HG02943 (cell line): ENCODE results near the gene RHOF.
"Not testable (repeated sequence)": the region's sequence is repeated elsewhere in the genome, so short reads cannot be mapped to it uniquely, and the experiment has no call there.

Experiments
- ATAC-seq: cut with Tn5 transposase; IDR thresholded peaks from one replicate; pipeline ENCODE4 v1.9.1; 2021; ENCODE audit warnings: mild to moderate bottlenecking, low read depth, moderate library complexity; ENCODE audit not compliant: unreplicated experiment

RHOF gene

GRCh38 chr12:121778567-121779421 is 14.7 kb downstream of the RHOF start:
- no peak for ATAC-seq

GRCh38 chr12:121776190-121777098 is 17.0 kb downstream of the RHOF start:
- no peak for ATAC-seq

- ATAC-seq, result no peak
Observed at GRCh38 chr12:121775501-121775900, 18.0 kb downstream of the RHOF start.

- ATAC-seq, result no peak
Observed at GRCh38 chr12:121774968-121775474, 18.5 kb downstream of the RHOF start.

GRCh38 chr12:121773011-121773777 is 20.3 kb downstream of the RHOF start:
- ATAC-seq, result peak; percentile 64

- ATAC-seq, result no peak
Observed at GRCh38 chr12:121770813-121771625, 22.5 kb downstream of the RHOF start.

GRCh38 chr12:121770388-121770787 is 23.1 kb downstream of the RHOF start:
- ATAC-seq, result no peak

- no peak for ATAC-seq
Observed at GRCh38 chr12:121769831-121770301, 23.6 kb downstream of the RHOF start.

- no peak for ATAC-seq
Observed at GRCh38 chr12:121769297-121769830, 24.1 kb downstream of the RHOF start.

GRCh38 chr12:121767525-121768016 is 25.9 kb downstream of the RHOF start:
- ATAC-seq, result no peak

- no peak for ATAC-seq
Observed at GRCh38 chr12:121766290-121767039, 27.0 kb downstream of the RHOF start.

GRCh38 chr12:121765573-121765972 is 27.9 kb downstream of the RHOF start:
- no peak for ATAC-seq

GRCh38 chr12:121764808-121765207 is 28.7 kb downstream of the RHOF start:
- no peak for ATAC-seq

GRCh38 chr12:121762269-121762668 is 31.2 kb downstream of the RHOF start:
- ATAC-seq, result no peak

- not testable (repeated sequence) for ATAC-seq
Observed at GRCh38 chr12:121758536-121758935, 35.0 kb downstream of the RHOF start.

- ATAC-seq, result no peak
Observed at GRCh38 chr12:121755591-121755990, 37.9 kb downstream of the RHOF start.

- ATAC-seq, result no peak
Observed at GRCh38 chr12:121754836-121755235, 38.7 kb downstream of the RHOF start.

GRCh38 chr12:121753844-121754264 is 39.6 kb downstream of the RHOF start:
- no peak for ATAC-seq
